Nephron (organoid): Measurements from ENCODE around the gene ERVV-1.

Experiments
- H3K27ac Mint-ChIP-seq, 3 experiments: 2 replicates each; pipeline ENCODE4 v1.8.0; 2020; ENCODE audit warnings: mixed read lengths in 3 of 3, mild to moderate bottlenecking in 2 of 3, moderate library complexity in 1 of 3
- H3K27me3 Mint-ChIP-seq: 2 replicates; pipeline ENCODE4 v1.8.0; 2021; ENCODE audit warnings: low read depth, mild to moderate bottlenecking, moderate library complexity, mixed read lengths
- H3K36me3 Mint-ChIP-seq: 2 replicates; pipeline ENCODE4 v1.8.0; 2020; ENCODE audit warnings: low read depth, mixed read lengths
- H3K4me1 Mint-ChIP-seq: 2 replicates; pipeline ENCODE4 v1.8.0; 2020; ENCODE audit warnings: mixed read lengths
- H3K4me3 Mint-ChIP-seq, 3 experiments: 2 replicates each; pipeline ENCODE4 v1.8.0; 2020; ENCODE audit warnings: mild to moderate bottlenecking in 3 of 3, mixed read lengths in 3 of 3, moderate library complexity in 2 of 3
- H3K9me3 Mint-ChIP-seq: 2 replicates; pipeline ENCODE4 v1.8.0; 2020; ENCODE audit warnings: mixed read lengths
- TF ChIP-seq, protein P1 (sequence below), 3 experiments: fragments of 200-600 bp; sonication (generic); IDR thresholded peaks; one replicate each; pipeline ENCODE4 v1.5.0; 2021; ENCODE audit warnings: antibody characterized with exemption in 3 of 3; ENCODE audit not compliant: unreplicated experiment in 3 of 3

Gene ERVV-1

DNA sequence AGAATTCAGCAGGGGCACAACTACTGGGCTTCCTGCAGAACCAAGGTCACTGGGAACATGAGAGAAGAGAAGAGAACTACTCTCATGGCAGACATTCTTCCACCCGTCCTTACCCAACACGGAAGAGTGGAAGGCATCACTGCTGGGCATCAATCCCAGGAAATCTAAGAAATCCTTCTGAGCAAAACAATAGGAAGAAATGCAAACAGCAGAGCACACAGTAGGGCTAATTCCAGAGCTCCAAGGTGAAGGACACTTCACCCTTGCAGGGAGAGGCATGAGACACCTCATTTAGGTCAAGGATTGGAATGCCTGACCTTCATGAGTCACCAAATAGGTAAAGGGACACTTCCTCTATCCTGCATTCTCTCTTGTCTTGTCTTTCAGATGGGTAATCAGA lies 33.7 kb downstream of the ERVV-1 start:
- Mint-ChIP-seq H3K9me3 (peaks cover 22% of the 10 kb centered on the region), H3K36me3 (no peaks in the 10 kb centered on the region), H3K4me1 (no peaks in the 10 kb centered on the region), H3K27ac (no peak overlapping the region), H3K4me3 (no peak overlapping the region), H3K27me3 (no peaks in the 10 kb centered on the region)
- TF ChIP-seq, protein P1, sequence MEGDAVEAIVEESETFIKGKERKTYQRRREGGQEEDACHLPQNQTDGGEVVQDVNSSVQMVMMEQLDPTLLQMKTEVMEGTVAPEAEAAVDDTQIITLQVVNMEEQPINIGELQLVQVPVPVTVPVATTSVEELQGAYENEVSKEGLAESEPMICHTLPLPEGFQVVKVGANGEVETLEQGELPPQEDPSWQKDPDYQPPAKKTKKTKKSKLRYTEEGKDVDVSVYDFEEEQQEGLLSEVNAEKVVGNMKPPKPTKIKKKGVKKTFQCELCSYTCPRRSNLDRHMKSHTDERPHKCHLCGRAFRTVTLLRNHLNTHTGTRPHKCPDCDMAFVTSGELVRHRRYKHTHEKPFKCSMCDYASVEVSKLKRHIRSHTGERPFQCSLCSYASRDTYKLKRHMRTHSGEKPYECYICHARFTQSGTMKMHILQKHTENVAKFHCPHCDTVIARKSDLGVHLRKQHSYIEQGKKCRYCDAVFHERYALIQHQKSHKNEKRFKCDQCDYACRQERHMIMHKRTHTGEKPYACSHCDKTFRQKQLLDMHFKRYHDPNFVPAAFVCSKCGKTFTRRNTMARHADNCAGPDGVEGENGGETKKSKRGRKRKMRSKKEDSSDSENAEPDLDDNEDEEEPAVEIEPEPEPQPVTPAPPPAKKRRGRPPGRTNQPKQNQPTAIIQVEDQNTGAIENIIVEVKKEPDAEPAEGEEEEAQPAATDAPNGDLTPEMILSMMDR (IDR thresholded peaks at IDR 0.05; ENCODE audit: unreplicated experiment in 3 of 3) = no peak

DNA sequence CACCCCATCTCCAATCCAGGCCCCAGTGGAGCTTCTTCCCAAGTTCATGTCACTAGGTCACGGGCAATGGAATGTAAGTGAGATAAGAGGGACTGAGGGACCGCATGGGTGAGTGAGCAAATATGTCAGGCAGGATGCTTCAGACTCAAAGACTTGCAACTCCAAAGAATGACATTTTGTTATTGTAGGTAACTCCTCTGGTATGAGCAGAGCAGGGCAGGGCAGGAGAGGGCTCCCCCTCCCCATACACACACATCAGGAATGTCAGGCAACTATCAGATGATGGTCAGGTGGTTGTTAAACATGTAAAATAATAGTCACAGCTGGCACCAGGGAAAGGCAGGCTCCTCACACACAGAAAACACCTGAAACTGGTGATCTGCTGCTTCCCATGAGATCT lies 41.4 kb downstream of the ERVV-1 start:
- H3K9me3 Mint-ChIP-seq = peaks cover 39% of the 10 kb centered on the region
- peak overlapping the region in 1 of 3 experiments; percentile 49 for H3K27ac Mint-ChIP-seq
- peak overlapping the region in 1 of 3 experiments; percentile 10 for H3K4me3 Mint-ChIP-seq
- H3K27me3 Mint-ChIP-seq = peaks cover 17% of the 10 kb centered on the region
- H3K36me3 Mint-ChIP-seq = peaks cover 8% of the 10 kb centered on the region
- no peaks in the 10 kb centered on the region for H3K4me1 Mint-ChIP-seq
- TF ChIP-seq, protein P1 (IDR thresholded peaks at IDR 0.05; ENCODE audit: unreplicated experiment in 3 of 3) = no peak

DNA sequence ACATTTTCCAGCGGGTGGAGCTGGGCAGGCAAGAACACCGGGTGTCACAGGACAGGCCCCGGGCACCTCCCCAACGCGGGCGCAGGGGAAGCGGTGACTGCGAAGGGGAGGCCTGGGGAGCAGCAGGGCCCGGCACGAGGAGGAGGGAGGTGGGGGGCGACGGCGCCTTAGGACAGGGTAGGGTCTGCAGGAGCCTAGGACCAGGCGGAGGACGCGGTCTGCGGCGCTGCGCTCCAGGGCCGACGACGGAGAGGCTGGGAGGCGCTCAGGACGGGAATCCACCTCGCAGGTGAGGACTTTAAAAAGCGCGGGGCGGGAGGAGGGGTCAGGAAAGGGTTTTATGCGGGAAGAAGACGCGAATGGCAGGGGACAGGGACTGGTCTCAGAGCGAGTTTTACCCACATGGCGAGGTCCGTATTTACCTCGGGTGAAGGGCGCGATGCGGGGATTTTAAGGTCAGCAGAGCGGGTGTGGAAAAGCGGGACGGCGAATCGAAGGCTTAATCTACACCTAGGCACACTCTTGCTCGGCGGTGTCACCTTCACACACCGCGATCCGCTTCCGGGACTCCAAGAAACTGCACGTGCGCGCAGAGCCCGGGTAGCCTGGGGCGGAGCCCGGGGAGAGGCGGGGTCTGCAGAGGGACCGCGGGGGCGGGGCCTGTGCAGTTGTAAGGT lies 44.3 kb downstream of the ERVV-1 start:
- Mint-ChIP-seq H3K36me3 (peaks cover 26% of the 10 kb centered on the region), H3K9me3 (peaks cover 45% of the 10 kb centered on the region), H3K27ac (no peak overlapping the region), H3K27me3 (peaks cover 17% of the 10 kb centered on the region), H3K4me3 (peak overlapping the region; percentile 78 to 83 (median 81)), H3K4me1 (no peaks in the 10 kb centered on the region)
- TF ChIP-seq, protein P1 (IDR thresholded peaks at IDR 0.05; ENCODE audit: unreplicated experiment in 3 of 3) = no peak
